ENCODE data around the gene MAGI2.

DNA sequence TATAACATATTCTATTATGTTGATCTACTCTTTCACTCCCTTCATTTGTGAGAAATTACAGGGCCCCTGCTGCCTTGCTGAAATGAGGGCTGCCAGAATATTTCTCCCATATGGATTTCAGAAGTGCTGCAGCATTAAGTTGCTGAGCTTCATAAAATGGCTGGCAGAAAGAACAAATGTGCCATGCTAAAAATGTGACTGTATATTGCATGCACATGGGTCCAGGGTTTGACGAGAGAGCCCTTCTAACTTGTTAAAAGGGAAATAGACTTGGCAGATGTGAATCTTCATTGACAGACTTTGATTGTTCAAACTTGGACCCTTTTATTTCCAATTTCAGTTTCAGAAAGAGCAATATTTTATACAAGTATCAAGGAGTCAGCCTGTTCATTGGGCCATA is 1186.3 kb downstream of the MAGI2 start:
- TF ChIP-seq EZH2 (IDR thresholded peaks at IDR 0.05; ENCODE audit: borderline replicate concordance, low read depth, low read length, severe bottlenecking) (no peak), POLR2A (IDR thresholded peaks at IDR 0.05; ENCODE audit: low read depth, low read length) (no peak), POLR2AphosphoS5 (IDR thresholded peaks at IDR 0.05; ENCODE audit: insufficient read depth, low read depth, low read length) (no peak), MYC (IDR thresholded peaks at IDR 0.05; ENCODE audit: low read depth, low read length) (no peak), MAX (IDR thresholded peaks at IDR 0.05; ENCODE audit: insufficient read depth, insufficient read length) (no peak), FOS (IDR thresholded peaks at IDR 0.05; ENCODE audit: borderline replicate concordance, insufficient read depth, low read length) (no peak), GATA2 (IDR thresholded peaks at IDR 0.05; ENCODE audit: insufficient read depth, insufficient read length, low read depth, low read length) (no peak), JUN (IDR thresholded peaks at IDR 0.05; ENCODE audit: borderline replicate concordance, insufficient read depth, insufficient read length, low read depth) (no peak)
- TF ChIP-seq, protein P1, sequence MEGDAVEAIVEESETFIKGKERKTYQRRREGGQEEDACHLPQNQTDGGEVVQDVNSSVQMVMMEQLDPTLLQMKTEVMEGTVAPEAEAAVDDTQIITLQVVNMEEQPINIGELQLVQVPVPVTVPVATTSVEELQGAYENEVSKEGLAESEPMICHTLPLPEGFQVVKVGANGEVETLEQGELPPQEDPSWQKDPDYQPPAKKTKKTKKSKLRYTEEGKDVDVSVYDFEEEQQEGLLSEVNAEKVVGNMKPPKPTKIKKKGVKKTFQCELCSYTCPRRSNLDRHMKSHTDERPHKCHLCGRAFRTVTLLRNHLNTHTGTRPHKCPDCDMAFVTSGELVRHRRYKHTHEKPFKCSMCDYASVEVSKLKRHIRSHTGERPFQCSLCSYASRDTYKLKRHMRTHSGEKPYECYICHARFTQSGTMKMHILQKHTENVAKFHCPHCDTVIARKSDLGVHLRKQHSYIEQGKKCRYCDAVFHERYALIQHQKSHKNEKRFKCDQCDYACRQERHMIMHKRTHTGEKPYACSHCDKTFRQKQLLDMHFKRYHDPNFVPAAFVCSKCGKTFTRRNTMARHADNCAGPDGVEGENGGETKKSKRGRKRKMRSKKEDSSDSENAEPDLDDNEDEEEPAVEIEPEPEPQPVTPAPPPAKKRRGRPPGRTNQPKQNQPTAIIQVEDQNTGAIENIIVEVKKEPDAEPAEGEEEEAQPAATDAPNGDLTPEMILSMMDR (IDR thresholded peaks at IDR 0.05; ENCODE audit: extremely low read depth in 1 of 2, insufficient read depth in 1 of 2, low read depth in 1 of 2, low read length in 2 of 2), result no peak
